ENCODE results near the gene PFN3.

DNA sequence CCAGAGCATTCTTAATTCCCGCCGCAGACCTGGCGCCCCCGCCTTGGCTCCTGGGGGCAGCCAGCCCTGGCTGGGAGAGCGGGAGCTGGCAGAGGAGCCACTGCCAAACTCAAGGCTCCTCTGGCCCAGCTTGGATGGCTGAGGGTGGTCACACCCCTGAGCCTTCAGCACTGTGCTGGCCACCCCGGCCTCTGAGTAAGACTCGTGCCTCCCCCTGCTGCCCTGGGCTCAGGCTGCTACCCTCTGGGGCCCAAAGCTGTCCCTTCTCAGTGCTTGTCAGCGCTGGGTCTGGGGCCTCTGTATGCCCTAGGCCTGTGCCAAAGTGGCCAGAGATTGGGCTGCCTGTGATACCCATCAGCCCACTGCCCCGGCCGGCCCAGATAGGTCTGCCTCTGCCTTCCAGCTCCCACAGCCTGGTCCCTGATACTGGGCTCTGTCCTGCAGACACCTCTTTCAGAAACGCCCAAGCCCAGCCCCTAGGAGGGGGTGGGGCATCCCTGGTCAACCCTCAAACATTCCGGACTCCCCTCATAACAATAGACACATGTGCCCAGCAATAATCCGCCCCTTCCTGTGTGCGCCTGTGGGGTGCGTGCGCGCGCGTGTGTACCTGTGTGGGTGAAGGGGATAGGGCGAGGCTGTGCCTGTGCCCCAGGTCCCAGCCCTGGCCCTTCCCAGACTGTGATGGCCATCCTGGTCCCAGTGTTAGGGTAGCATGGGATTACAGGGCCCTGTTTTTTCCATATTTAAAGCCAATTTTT lies 41.8 kb upstream of the PFN3 start:
- TF ChIP-seq REST (IDR thresholded peaks at IDR 0.05; ENCODE audit: low read depth) (no peak), YY1 (IDR thresholded peaks at IDR 0.05; ENCODE audit: low read depth) (no peak), TEAD4 (IDR thresholded peaks at IDR 0.05) (no peak), EP300 (IDR thresholded peaks at IDR 0.05; ENCODE audit: borderline replicate concordance) (no peak), CEBPB (IDR thresholded peaks at IDR 0.05) (no peak), TAF1 (IDR thresholded peaks at IDR 0.05; ENCODE audit: low read depth) (no peak), CREB1 (IDR thresholded peaks at IDR 0.05; ENCODE audit: low read depth) (no peak), MAX (IDR thresholded peaks at IDR 0.05) (no peak), FOXM1 (IDR thresholded peaks at IDR 0.05; ENCODE audit: borderline replicate concordance, low read depth) (no peak)
